GM23338 (cell line): ENCODE measurements around the gene SLC7A6.

Experiments
- CREB1 ChIP-seq: fragments of 250-450 bp; sonication (Bioruptor Pico); IDR thresholded peaks from 2 replicates; pipeline ENCODE4 v1.5.0; 2020; ENCODE audit warnings: low read depth, mild to moderate bottlenecking, moderate library complexity
- EZH2 ChIP-seq: fragments of 200-600 bp; sonication (generic); IDR thresholded peaks from one replicate; pipeline ENCODE4 v1.8.0; 2017; ENCODE audit warnings: antibody characterized with exemption, mild to moderate bottlenecking, low read depth; ENCODE audit not compliant: unreplicated experiment
- EZH2phosphoT487 ChIP-seq: fragments of 200-600 bp; sonication (generic); IDR thresholded peaks from one replicate; pipeline ENCODE4 v1.8.1; 2018; ENCODE audit warnings: antibody characterized with exemption; ENCODE audit not compliant: unreplicated experiment
- JUNB ChIP-seq: IDR thresholded peaks from one replicate; pipeline ENCODE4 v1.6.1; 2016; ENCODE audit warnings: antibody characterized with exemption; ENCODE audit not compliant: unreplicated experiment
- NANOG ChIP-seq: IDR thresholded peaks from 2 replicates; pipeline ENCODE4 v1.6.1; 2016; ENCODE audit warnings: antibody characterized with exemption, borderline replicate concordance
- POLR2AphosphoS5 ChIP-seq: IDR thresholded peaks from 2 replicates; pipeline ENCODE4 v1.6.1; 2016; ENCODE audit warnings: antibody characterized with exemption, low read depth
- STAT1 ChIP-seq: IDR thresholded peaks from one replicate; pipeline ENCODE4 v1.6.1; 2016; ENCODE audit warnings: antibody characterized with exemption; ENCODE audit not compliant: unreplicated experiment
- ZNF331 ChIP-seq: fragments of 250-450 bp; sonication (Bioruptor Pico); IDR thresholded peaks from 2 replicates; pipeline ENCODE4 v1.5.0; 2020; ENCODE audit warnings: low read depth, mild to moderate bottlenecking, moderate library complexity
- TF ChIP-seq, protein P1 (sequence below), 2 experiments: fragments of 200-600 bp in 1 of 2; sonication (generic) in 1 of 2; conservative IDR thresholded peaks; 2 replicates each; pipeline versions ENCODE4 v1.5.1 to v1.6.1; 2016 to 2017; ENCODE audit warnings: antibody characterized with exemption in 2 of 2, low read depth in 2 of 2, mild to moderate bottlenecking in 2 of 2, moderate library complexity in 1 of 2
- TF ChIP-seq, protein P2 (sequence below): IDR thresholded peaks from one replicate; pipeline ENCODE4 v1.6.1; 2018; ENCODE audit warnings: antibody characterized with exemption; ENCODE audit not compliant: unreplicated experiment
- TF ChIP-seq, protein P3 (sequence below): IDR thresholded peaks from 2 replicates; pipeline ENCODE4 v1.6.1; 2016; ENCODE audit warnings: antibody characterized with exemption

DNA sequence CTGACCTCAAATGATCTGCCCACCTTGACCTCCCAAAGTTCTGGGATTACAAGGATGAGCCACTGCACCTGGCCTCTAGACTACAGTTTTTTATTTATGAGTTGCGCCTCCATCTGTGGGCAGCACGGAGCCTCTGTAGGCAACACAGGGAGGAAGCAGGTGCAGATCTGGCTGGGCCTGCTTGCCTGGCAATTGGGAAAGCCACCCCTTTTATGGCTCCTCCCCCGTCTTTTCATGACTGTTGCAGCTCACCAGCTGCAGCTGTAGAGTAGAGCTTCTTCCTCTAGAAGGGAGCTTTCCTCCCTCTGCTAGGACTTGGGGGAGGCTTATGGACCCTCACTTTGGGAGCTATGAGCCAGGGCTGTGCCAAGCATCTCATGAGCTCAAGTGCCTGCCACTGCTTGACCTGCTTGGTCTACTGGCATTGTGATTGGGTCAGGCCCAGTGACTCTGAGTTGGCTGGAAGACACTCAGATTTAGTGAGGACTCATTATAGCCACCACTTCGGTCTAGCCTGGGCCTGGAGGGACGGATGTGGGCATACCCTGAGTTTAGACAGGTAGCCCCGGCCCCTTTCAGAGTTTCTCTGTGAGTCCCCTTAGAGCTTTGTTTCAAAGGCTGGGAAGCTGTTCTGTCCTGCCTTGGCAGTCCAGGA is 6.9 kb upstream of the SLC7A6 start:
- TF ChIP-seq, protein P1, sequence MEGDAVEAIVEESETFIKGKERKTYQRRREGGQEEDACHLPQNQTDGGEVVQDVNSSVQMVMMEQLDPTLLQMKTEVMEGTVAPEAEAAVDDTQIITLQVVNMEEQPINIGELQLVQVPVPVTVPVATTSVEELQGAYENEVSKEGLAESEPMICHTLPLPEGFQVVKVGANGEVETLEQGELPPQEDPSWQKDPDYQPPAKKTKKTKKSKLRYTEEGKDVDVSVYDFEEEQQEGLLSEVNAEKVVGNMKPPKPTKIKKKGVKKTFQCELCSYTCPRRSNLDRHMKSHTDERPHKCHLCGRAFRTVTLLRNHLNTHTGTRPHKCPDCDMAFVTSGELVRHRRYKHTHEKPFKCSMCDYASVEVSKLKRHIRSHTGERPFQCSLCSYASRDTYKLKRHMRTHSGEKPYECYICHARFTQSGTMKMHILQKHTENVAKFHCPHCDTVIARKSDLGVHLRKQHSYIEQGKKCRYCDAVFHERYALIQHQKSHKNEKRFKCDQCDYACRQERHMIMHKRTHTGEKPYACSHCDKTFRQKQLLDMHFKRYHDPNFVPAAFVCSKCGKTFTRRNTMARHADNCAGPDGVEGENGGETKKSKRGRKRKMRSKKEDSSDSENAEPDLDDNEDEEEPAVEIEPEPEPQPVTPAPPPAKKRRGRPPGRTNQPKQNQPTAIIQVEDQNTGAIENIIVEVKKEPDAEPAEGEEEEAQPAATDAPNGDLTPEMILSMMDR (conservative IDR thresholded peaks at IDR 0.05; ENCODE audit: low read depth in 2 of 2) = no peak
- TF ChIP-seq EZH2 (no peak), NANOG (no peak), EZH2phosphoT487 (no peak), POLR2AphosphoS5 (no peak), CREB1 (CRISPR knock-in tag) (no peak), STAT1 (no peak), ZNF331 (CRISPR knock-in tag) (no peak), JUNB (no peak)
- TF ChIP-seq, protein P2, sequence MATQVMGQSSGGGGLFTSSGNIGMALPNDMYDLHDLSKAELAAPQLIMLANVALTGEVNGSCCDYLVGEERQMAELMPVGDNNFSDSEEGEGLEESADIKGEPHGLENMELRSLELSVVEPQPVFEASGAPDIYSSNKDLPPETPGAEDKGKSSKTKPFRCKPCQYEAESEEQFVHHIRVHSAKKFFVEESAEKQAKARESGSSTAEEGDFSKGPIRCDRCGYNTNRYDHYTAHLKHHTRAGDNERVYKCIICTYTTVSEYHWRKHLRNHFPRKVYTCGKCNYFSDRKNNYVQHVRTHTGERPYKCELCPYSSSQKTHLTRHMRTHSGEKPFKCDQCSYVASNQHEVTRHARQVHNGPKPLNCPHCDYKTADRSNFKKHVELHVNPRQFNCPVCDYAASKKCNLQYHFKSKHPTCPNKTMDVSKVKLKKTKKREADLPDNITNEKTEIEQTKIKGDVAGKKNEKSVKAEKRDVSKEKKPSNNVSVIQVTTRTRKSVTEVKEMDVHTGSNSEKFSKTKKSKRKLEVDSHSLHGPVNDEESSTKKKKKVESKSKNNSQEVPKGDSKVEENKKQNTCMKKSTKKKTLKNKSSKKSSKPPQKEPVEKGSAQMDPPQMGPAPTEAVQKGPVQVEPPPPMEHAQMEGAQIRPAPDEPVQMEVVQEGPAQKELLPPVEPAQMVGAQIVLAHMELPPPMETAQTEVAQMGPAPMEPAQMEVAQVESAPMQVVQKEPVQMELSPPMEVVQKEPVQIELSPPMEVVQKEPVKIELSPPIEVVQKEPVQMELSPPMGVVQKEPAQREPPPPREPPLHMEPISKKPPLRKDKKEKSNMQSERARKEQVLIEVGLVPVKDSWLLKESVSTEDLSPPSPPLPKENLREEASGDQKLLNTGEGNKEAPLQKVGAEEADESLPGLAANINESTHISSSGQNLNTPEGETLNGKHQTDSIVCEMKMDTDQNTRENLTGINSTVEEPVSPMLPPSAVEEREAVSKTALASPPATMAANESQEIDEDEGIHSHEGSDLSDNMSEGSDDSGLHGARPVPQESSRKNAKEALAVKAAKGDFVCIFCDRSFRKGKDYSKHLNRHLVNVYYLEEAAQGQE = no peak
- TF ChIP-seq, protein P3, sequence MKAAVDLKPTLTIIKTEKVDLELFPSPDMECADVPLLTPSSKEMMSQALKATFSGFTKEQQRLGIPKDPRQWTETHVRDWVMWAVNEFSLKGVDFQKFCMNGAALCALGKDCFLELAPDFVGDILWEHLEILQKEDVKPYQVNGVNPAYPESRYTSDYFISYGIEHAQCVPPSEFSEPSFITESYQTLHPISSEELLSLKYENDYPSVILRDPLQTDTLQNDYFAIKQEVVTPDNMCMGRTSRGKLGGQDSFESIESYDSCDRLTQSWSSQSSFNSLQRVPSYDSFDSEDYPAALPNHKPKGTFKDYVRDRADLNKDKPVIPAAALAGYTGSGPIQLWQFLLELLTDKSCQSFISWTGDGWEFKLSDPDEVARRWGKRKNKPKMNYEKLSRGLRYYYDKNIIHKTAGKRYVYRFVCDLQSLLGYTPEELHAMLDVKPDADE = no peak
